Heart right ventricle (tissue), 16 donors: Measurements from ENCODE around the gene URAD. TPM values are rescaled to one million over a fixed set of nuclear protein-coding genes. Genes with fewer than 3 reads are reported as not detected.

Experiments used
- ATAC-seq, 8 donors: fragments of 200-7000 bp; cut with Tn5 transposase; one replicate each; pipeline ENCODE4 v1.9.1; 2020; ENCODE audit warnings: mild to moderate bottlenecking in 8 of 8, moderate library complexity in 8 of 8, moderate number of reproducible peaks in 1 of 8
- DNase-seq, 2 donors: peaks; one replicate each; pipeline ENCODE4 v3.0.0-alpha.2; 2020
- H3K27ac ChIP-seq, 10 donors: fragments of 200-600 bp; sonication (generic) in 2 of 10; one replicate each; pipeline versions ENCODE4 v1.5.0 to v1.8.0; 2020 to 2022; ENCODE audit warnings: mild to moderate bottlenecking in 3 of 10
- H3K27me3 ChIP-seq, 7 donors: fragments of 200-600 bp; one replicate each; pipeline ENCODE4 v1.8.0; 2021 to 2022; ENCODE audit warnings: mild to moderate bottlenecking in 2 of 7
- H3K36me3 ChIP-seq, 9 donors: fragments of 200-600 bp; sonication (generic) in 1 of 9; one replicate each; pipeline versions ENCODE4 v1.5.0 to v1.8.0; 2020 to 2022; ENCODE audit warnings: mild to moderate bottlenecking in 2 of 9
- H3K4me1 ChIP-seq, 9 donors: fragments of 200-600 bp; sonication (generic) in 1 of 9; one replicate each; pipeline versions ENCODE4 v1.5.0 to v1.8.0; 2020 to 2022; ENCODE audit warnings: mild to moderate bottlenecking in 4 of 9
- H3K4me3 ChIP-seq, 10 donors: fragments of 200-600 bp; sonication (generic) in 2 of 10; one replicate each; pipeline versions ENCODE4 v1.5.0 to v1.8.0; 2020 to 2022; ENCODE audit warnings: mild to moderate bottlenecking in 7 of 10, moderate library complexity in 2 of 10
- H3K9me3 ChIP-seq, 11 donors: fragments of 200-600 bp in 10 of 11; sonication (generic) in 2 of 11; one replicate each; pipeline versions ENCODE4 v1.5.0 to v1.8.0; 2013 to 2022; ENCODE audit warnings: mild to moderate bottlenecking in 2 of 11, control low read depth in 1 of 11, moderate library complexity in 1 of 11
- WGBS, 2 donors: extraction: QIAGEN DNeasy Blood & Tissue Kit; methylation state at CpG; one replicate each; pipeline ENCODE4 v1.1.7; 2013; ENCODE audit warnings: inconsistent platforms in 1 of 2; 5-methylcytosine and 5-hydroxymethylcytosine counted together
- intact Hi-C, 10 donors: fragments of 100-400 bp; cut with DNase I; formaldehyde crosslinking; loops; one replicate each; pipeline versions ENCODE4 v1.11.1 to v1.14.2; 2022
- polyA plus RNA-seq, 2 donors: library from polyadenylated mRNA; stranded (reverse); fragments of 200-250 nt; gene quantifications; one replicate each; pipeline ENCODE4 v1.2.3, GENCODE V29; 2013
- total RNA-seq, 10 donors: library from RNA; stranded (reverse); fragmentation: NEBNext Ultra II Directional in 3 of 10; extraction: Animal tissue kit (Norgen Biotek cat#: 25700) in 3 of 10; gene quantifications; one replicate each; pipeline versions ENCODE4 v1.2.1 to v1.2.4, GENCODE V29; 2021 to 2023
- TF ChIP-seq, protein P1 (sequence below), 9 donors: fragments of 200-600 bp; sonication (generic) in 2 of 9; IDR thresholded peaks; one replicate each; pipeline versions ENCODE4 v1.5.0 to v1.8.0; 2021 to 2022; ENCODE audit warnings: antibody characterized with exemption in 9 of 9, mild to moderate bottlenecking in 5 of 9, moderate library complexity in 1 of 9
- donor health status: Arrhythmogenic right ventricular cardiomyopathy.
- donor health status: ischemic (EF 13 %, LVEDD 7.1; RV severe dilation, severe dysfunction).
- donor health status: healthy with polysubstance abuse.
- donor health status: DM: no; HTN: yes; CAD: no.
- donor health status: DM: no; HTN: no; CAD: no.
- donor health status: ischemic (EF 25% LVEDD 6.9; RV normal size, moderate dysfunction).
- donor health status: ischemic (EF 25% LVEDD 5.7; RV mildly dilated, moderate dysfunction).
- donor health status: healthy.
- donor health status: DM: yes; HTN: yes; CAD: no.
- donor health status: Ischemic cardiomyopathy.
- donor health status: ischemic (EF 35%, LVEDD 5.7; RV mildly dilated, moderate dysfunction).
- donor health status: nonischemic (EF 11% LVEDD 7.7; RV severe dilation, severe dysfunction).
- donor health status: DM: yes; HTN: yes; CAD: no.
- donor health status: PGD.
- donor health status: ischemic (EF 29% LVEDD 5.4; RV normal size, mild dysfunction).
- donor health status: nonischemic (EF 23%, LVEDD 6.1; RV moderate dilation, normal function).

Gene URAD
- total and polyA plus RNA-seq, 12 donors: 0.07 TPM; not detected in 11

DNA sequence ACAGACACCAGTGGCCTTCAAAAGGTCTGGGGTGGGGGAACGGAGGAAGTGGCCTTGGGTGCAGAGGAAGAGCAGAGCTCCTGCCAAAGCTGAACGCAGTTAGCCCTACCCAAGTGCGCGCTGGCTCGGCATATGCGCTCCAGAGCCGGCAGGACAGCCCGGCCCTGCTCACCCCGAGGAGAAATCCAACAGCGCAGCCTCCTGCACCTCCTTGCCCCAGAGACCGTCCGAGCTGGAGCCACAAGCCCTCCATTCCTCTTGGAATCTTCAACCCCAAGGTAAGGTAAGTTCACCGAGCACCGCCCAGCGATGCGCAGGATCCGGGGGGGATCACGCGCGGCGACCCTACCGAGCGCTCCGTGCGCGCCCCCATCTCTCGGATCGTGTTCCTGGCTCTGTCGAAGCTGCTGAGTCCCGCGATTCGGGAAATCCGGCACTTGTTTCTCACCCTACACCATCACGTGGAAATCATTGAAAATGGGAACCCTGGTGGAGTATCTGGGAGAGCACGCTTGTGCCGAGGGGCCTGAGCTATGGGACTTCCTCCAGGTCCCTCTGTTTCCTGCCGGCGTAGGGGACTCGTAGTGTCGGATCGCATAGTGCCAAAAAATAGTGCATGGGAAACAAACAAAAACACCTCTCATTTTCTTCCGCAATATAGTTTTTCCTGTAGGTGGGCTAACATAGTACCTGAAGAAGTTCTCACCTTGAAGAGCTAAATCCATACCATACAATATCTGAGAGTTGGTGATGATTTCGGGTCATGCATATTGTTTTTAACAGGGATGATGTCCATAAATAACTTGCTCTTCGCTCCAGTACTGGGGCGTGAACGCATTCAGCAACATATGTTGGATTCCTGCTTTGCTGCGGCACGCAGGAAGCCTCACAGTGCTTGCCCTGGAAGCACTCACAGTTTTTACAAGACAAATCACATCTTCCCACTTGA, 59.4 kb downstream of the URAD start:
- Histone ChIP-seq H3K4me3 (no peak overlapping the region), H3K27ac (no peak overlapping the region), H3K9me3 (no peaks in the 10 kb centered on the region), H3K36me3 (no peaks in the 10 kb centered on the region), H3K27me3 (peaks cover 39 to 100% (median 97%) of the 10 kb centered on the region in 7 donors), H3K4me1 (peaks cover 0 to 12% (median 0%) of the 10 kb centered on the region in 9 donors)
- intact Hi-C loops: no loop called here
- DNase-seq: no peak
- 2 to 4% methylated on average over 48 of the region's 48 CpGs for WGBS, 2 donors
- TF ChIP-seq, protein P1, sequence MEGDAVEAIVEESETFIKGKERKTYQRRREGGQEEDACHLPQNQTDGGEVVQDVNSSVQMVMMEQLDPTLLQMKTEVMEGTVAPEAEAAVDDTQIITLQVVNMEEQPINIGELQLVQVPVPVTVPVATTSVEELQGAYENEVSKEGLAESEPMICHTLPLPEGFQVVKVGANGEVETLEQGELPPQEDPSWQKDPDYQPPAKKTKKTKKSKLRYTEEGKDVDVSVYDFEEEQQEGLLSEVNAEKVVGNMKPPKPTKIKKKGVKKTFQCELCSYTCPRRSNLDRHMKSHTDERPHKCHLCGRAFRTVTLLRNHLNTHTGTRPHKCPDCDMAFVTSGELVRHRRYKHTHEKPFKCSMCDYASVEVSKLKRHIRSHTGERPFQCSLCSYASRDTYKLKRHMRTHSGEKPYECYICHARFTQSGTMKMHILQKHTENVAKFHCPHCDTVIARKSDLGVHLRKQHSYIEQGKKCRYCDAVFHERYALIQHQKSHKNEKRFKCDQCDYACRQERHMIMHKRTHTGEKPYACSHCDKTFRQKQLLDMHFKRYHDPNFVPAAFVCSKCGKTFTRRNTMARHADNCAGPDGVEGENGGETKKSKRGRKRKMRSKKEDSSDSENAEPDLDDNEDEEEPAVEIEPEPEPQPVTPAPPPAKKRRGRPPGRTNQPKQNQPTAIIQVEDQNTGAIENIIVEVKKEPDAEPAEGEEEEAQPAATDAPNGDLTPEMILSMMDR (IDR thresholded peaks at IDR 0.05): no peak
- ATAC-seq: no peak

DNA sequence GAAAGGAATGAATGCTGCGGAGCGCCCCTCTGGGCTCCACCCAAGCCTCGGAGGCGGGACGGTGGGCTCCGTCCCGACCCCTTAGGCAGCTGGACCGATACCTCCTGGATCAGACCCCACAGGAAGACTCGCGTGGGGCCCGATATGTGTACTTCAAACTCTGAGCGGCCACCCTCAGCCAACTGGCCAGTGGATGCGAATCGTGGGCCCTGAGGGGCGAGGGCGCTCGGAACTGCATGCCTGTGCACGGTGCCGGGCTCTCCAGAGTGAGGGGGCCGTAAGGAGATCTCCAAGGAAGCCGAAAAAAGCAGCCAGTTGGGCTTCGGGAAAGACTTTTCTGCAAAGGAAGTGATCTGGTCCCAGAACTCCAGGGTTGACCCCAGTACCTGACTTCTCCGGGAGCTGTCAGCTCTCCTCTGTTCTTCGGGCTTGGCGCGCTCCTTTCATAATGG, 60.1 kb downstream of the URAD start:
- peaks cover 0 to 12% (median 0%) of the 10 kb centered on the region in 9 donors for H3K4me1 ChIP-seq
- TF ChIP-seq, protein P1 (IDR thresholded peaks at IDR 0.05): no peak
- intact Hi-C loops: no loop called here
- no peaks in the 10 kb centered on the region for H3K9me3 ChIP-seq
- ATAC-seq (no peak), DNase-seq (no peak)
- 1 to 5% methylated on average over 26 of the region's 26 CpGs for WGBS, 2 donors
- no peak overlapping the region for H3K4me3 ChIP-seq
- peaks cover 39 to 100% (median 97%) of the 10 kb centered on the region in 7 donors for H3K27me3 ChIP-seq
- no peak overlapping the region for H3K27ac ChIP-seq
- no peaks in the 10 kb centered on the region for H3K36me3 ChIP-seq

Other genes with a start within 250 kb of the URAD start
- gene GSX1, start 196.2 kb downstream of the URAD start, total RNA-seq: not detected
- not detected for gene GSX1, start 196.2 kb downstream of the URAD start, polyA plus RNA-seq
- gene PDX1, start 68.7 kb downstream of the URAD start, total RNA-seq: not detected
- gene PDX1, start 68.7 kb downstream of the URAD start, polyA plus RNA-seq: not detected
- gene CDX2, start 19.4 kb downstream of the URAD start, total RNA-seq: not detected
- gene CDX2, start 19.4 kb downstream of the URAD start, polyA plus RNA-seq: not detected
- gene FLT3, start 111.9 kb upstream of the URAD start, total RNA-seq: under 1 TPM in 5 of 10 donors, not detected in 5; 0.07 to 0.95 (median 0.26) TPM
- gene FLT3, start 111.9 kb upstream of the URAD start, polyA plus RNA-seq: under 1 TPM; 0.12 to 0.15 TPM
- gene PAN3, start 149.9 kb upstream of the URAD start, total RNA-seq: 10 to 100 TPM in 8 of 10 donors, 1 to 10 TPM in 2; 7.4 to 14.0 (median 10.8) TPM
- gene PAN3, start 149.9 kb upstream of the URAD start, polyA plus RNA-seq: 10 to 100 TPM in 1 of 2 donors, 1 to 10 TPM in 1; 2.8 to 16.2 TPM